Measurements from ENCODE around the gene TMEM154.

TMEM154 gene

DNA sequence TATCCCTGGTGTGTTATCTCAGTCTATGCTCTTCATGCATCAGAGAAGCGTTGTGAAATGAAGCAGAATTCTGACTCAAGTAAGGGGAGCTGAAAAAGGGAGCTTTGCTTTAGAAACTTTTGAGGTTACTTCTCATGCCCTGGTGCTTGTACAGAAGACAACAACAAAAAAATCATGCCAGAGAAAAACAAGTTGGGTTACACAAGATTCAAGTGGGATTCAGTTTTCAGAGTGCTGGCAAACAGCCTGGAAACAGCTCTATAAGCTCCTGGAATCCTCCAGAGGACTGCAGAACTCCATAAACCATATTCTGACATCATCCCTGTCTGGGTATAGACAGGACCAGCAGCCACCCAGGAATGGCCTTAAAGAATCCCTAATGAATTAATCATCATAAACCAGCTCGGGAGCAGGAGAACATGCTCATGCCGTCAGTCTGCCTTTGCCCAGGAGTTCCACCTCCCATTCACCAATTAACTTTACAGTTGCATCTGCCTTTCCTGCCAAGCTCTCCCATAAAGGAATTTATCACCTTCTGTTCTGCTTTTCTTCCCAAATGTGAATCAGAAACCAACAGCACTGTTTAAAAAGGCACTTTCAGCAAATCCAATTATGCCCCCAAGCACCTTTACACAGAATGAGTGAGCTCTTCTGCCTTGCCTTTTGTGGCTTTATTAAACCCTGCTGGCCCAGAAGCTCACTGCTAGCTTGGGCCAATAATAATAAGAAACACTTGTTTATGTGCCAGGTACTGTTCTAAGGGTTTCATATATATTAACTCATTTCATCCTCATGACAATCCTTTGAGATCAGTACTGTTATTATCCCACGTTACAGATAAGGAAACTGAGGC is 89.4 kb downstream of the TMEM154 start:
- DNase-seq (ENCODE audit: low spot score): no peak

DNA sequence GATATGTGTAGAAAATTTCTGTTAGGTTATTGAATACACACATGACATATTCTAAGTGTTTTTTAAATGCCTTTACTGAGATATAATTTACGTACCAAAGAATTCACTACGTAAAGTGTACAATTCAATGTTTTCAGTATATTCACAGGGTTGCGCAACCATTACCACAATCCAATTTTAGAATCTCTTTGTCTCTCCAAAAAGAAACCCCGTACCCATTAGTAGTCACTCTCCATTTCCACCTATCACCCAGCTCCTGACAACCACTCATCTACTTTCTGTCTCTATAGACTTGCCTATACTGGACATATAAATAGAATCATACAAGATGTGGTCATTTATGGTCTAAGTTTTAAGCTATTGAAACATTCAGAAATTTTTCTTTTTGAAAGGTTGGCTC is 90.9 kb downstream of the TMEM154 start:
- no peak for DNase-seq (ENCODE audit: low spot score)

DNA sequence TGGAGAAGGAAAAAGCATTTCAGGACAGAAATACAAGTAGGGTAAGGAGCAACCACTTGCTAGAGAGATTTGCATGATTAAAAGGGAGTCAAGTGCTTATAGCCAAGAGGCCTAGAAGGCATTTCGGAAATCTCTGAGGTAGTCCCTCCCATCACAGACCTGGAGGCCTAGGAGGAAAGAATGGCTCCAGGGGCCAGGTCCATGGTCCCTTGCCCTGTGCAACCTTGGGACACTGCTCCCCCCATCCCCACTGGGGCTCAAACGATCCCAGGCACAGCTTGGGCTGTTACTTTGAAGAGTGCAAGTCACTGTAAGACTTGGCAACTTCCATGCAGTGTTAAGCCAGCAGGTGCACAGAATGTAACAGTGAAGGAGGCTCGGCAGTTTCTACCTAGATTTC is 92.7 kb downstream of the TMEM154 start:
- DNase-seq (ENCODE audit: low spot score): no peak

DNA sequence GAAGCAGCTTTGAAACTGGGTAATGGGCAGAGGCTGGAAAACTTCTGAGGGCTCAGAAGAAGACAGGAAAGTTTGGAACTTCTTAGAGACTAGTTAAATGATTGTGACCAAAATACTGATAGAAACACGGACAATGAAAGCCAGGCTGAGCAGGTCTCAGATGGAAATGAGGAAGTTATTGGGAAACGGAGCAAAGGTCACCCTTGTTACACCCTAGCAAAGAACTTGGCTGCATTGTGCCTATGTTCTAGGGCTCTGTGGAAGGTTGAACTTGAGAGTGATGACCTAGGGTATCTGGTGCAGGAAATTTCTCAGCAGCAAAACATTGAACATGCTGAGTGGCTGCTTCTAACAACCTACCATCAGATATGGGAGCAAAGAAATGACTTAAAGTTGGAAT is 93.1 kb downstream of the TMEM154 start:
- no peak for DNase-seq (ENCODE audit: low spot score)

DNA sequence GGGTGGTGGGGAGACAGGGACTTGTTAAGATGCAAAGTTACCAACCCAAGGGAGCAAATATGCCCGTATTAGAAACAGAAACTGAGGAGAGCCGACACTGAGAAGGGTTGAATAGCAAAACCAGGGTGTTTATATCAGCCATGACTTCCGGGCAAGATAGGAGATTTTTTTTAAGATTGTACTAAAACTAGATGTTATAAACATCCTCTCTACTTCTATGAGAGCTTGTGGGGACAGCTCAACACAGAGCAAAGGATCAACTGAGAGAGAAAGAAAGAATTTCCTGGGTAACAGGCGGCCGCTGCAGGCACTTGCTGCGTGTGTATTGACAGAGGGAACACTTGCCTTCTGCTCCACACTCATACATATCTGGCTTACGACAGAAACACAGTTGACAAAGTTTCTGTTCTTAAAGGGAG is 94.8 kb downstream of the TMEM154 start:
- no peak for DNase-seq (ENCODE audit: low spot score)

DNA sequence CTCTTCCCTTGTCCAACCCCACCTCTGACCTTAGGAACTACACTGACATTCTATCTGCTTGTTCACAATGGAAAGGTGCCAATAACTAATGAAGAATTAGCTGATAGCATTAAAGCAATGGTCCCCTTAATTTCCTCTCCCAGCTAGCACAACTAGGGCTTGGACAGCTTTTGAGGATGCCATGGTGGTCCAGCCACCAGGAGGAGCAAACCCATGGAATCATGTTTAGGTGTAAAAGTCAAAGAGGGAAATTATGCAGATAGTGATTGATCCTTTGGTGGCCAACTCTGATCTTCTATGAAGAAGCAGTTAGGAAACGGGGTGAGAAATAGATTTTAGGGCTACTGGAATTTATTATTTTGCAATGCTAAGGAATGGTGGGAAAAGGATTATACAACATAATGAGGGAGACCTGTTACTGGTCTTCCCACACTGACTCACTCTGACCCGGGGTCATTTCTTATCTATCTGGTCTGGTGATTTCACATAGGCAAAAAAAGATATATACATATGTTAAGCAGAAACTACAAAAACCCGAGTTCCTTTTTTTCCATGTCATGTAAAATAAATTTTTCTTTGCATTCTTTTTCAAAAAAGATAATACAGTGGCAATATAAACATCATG is 98.1 kb downstream of the TMEM154 start:
- no peak for DNase-seq (ENCODE audit: low spot score)

DNA sequence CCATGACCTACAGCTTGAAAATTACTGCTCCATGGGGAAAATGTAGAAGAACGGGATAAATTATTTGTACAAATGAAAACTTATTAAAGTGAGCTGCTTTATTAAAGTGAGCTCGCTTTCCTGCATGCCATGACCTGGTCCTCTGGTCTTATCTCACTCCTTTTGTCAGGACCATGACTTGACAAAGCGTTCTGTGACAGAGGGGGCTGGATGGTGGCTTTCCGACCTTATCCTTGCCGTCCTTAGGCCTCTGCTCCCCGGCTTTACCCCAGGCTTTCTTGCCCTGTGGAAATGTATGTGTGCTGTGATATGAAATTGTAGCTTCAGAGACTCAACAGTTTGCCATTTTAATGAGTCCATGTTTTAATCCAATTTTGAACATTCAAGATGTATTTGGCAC is 99.9 kb downstream of the TMEM154 start:
- DNase-seq (ENCODE audit: low spot score): no peak

DNA sequence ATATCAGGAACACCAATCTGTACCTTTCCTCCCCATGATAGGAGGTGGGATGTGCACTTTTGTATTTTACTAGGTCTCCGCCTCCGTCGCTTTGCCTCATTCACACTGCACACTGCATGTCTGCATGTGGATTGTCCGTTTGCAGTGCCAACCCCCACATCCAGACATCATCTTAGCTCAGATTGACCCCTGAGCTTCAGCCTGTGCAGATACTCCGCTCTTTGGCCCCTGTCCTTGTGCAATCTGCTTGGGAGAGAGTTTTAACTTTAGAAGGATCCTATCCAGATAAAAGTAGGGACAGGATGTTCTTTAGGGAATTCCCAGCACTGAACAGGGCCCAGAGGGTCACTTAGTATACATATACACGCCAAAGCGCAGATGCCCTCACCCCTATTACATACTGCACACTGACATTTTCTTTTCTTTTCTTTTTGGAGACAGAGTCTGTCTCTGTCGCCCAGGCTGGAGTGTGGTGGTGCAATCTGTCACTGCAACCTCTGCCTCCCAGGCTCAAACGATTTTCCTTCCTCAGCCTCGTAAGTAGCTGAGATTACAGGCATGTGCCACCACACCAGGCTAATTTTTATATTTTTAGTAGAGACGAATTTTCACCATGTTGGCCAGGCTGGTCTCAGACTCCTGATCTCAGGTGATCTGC is 100.6 kb downstream of the TMEM154 start:
- no peak for DNase-seq (ENCODE audit: low spot score)

DNA sequence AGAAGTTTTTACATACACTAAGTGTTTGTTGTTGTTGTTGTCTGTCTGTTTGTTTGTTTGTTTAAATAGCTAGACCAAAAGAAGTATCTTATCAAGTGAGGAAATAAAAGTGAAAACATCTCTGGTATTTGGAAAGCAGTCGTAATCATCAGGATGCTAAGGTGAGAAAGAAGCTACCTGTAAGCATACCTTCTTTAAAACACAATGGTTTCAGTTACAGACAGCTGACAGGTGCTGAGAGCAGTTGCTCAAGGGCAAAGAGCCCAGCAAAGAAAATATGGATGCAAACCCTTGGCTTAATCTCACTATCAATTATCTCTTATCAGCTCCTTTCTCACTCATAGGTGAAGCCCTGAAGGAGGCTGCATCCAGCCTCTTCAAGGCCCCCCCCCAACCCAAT is 101.1 kb downstream of the TMEM154 start:
- no peak for DNase-seq (ENCODE audit: low spot score)

DNA sequence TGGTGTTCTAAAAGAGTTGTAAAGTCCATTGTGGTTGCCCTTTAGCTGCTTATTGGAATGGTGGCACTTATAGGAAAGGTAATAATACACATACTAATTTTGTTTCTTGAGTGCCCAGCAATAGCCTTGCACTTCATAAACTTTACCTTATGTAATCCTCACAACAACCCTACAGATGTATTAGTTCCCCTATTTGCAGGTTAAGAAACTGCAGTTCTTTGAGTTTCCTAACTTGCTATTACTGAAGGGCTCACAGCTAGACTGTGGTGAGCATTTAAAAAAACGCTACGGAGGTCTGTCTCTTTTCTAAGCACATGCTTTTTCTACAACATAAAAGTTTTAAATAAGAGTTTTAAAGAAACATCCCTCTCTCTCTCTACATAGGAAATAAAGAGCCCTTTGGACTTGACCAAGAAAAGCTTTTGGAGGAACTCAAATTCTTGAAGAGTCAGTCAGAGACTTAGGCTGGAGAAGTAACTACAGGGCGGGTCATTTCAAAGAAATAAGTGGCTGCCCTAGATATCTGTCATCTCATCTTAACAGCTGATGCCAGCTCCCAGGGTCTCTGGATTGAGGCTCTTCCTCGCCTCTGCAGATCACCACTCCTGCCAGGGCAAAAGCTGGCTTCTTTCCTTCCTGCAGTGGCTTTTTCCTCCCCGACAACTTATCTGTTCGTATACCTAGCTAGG is 101.9 kb downstream of the TMEM154 start:
- DNase-seq (ENCODE audit: low spot score): no peak

DNA sequence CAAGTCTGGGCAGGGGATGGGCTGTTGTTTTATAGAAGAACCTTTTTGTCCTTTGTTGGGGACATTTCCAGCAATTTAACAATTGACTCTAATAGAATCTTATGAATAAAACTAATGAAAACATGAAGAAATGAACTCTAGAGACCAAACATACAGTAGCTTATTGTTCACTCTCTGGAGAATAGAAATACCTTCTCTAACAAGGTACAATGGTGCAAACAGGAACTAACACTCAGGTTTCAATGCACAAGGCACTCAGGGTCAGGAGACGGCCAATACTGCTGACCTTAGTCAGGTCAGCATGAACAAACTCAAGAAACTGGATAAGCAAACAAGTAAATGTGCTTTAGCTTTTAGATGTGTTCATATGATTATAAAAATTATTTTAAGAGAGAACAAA is 104.3 kb downstream of the TMEM154 start:
- DNase-seq (ENCODE audit: low spot score): no peak

DNA sequence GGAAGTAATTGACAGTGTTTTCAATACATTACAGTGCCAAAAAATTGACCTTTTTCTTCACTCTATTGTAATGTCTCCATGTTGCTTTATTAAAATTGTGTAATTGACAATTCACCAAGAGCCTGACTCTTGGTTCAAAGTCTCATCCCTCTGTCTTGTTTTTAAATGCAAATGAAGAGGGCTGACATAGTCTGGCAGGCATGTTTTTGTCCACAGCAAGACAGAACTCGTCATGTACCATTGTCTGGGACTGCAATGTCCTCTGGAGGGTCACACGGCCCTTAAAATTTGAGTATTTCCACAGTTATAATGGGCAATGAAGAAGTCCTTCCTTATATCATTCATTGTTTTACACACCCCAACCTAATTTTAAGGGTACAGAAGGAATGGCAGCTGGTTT is 105.9 kb downstream of the TMEM154 start:
- DNase-seq (ENCODE audit: low spot score): no peak

DNA sequence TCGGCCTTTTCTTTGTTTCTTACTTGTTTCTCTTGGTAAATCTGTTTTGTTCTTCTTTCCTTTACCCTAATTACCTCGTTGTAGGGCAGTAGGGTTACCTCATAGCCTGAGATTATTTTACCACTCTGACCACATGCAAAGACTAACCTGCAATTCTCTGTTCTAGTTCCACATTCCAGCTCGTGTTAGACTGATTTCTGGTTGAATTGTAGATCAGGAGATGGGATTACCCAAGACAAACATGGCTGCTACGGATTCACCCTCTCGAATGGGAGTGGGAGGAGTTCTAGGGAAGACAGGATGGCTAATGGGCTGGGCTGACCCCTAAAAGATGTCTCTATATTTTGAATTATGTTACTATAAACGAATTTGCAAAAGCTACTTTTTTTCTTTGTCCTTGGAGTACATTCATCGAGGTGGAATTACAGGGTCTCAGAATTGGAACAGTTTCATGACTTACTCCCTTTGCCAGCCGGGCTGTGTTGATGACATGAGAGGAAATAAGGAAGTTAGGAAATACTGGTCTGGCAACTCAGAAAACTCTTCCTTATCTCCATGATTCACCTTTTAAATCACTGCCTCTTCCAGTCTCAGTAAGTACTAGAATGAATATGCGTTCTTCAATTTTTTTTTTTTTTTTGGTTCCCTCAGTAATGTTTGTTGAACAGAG is 107.2 kb downstream of the TMEM154 start:
- no peak for DNase-seq (ENCODE audit: low spot score)

DNA sequence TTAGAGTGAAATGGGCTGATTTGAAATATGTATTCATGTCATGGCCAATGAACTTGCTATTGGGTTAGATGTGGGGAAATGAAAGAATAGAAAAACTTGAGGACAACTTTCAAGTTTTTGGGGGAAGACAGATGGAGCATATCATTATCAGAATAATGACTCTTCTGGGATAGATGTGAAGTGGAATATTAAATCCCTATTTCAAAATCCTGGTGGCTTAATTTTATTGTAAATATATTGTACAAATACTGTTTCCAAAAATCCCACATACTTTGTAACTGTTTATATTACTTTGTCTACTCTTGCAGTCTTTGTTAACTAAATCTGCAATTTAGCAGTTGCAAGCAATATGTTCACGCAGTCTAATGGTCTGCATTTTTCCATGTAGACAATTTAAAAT is 108.0 kb downstream of the TMEM154 start:
- DNase-seq (ENCODE audit: low spot score): no peak

DNA sequence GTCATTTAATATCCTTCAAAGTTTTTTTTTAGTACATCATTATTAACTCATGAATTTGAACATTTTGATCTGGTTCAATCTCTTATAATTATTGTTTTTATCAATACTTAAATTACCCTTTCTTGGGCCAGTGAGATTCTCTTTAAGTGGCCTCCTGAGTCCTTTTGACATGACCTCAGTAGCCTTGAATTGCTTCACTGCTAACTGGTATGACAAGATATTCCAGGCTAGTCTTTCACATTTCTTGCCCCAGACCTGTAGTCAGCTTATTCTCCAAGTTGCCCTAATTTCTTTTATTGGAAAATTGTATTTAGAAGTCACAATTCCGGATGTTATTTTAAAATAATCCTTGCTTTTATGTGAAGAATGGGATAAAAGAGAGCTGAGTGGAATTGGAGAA is 108.5 kb downstream of the TMEM154 start:
- DNase-seq (ENCODE audit: low spot score): no peak
